ENCODE results near the gene MAPK1. TPM values are rescaled to one million over a fixed set of nuclear protein-coding genes. Genes with fewer than 3 reads are reported as not detected.
"Not testable (repeated sequence)": the region's sequence is repeated elsewhere in the genome, so short reads cannot be mapped to it uniquely, and the experiment has no call there.

Gene MAPK1
- total RNA-seq, 1 experiment from 2014 or later = 139 TPM

DNA sequence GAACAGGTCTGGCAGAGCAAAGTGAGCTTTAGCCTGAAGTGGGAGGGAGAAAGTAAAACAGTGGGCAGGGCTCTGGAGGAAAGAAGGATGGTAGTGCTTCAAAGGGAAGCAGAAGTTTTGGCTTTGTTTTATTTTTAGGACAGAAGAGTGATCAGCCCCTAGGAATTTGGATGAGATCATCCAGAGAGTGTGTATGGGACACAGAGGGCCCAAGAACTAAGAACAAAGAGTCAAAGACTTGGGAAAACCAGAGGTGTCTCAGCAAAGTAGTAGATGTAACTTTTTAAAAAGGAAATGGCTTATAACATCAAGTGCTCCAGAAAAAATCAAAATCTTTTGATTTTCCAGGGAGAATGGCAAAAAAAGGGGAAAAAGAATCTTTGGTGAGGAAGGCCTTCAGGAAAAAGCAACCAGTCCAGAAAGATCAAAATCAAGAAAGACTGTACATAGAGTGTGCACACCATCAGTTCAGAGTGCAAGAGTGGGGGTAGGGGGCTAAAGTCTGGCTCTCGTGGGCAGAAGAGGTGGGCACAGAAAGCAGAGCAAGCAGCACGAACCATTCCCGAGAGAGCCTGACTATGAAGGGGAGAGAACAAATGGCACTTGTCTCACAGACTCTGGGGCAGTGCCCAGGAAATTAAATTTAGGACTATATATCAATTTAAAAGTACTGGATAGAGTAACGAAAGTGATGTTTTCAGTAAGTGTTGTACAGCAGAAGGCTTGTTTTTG, 30.0 kb downstream of the MAPK1 start:
- Histone ChIP-seq H3K4me3 (ENCODE audit: low read depth, low read length, poor library complexity, severe bottlenecking) (no peak overlapping the region), H3K27ac (ENCODE audit: low read depth, low read length, poor library complexity, severe bottlenecking) (no peak overlapping the region), H3K9me3 (ENCODE audit: low read depth, low read length, poor library complexity, severe bottlenecking) (no peaks in the 10 kb centered on the region), H3K36me3 (ENCODE audit: insufficient read depth, low read length, poor library complexity, severe bottlenecking) (no peaks in the 10 kb centered on the region), H3K4me1 (ENCODE audit: insufficient read depth, low read length, poor library complexity, severe bottlenecking) (peaks cover 20% of the 10 kb centered on the region), H3K27me3 (replicated peaks; ENCODE audit: insufficient read depth, low read depth, low read length, poor library complexity) (no peaks in the 10 kb centered on the region)
- ChIA-PET CTCF (no interaction called here), POLR2A (ENCODE audit: low non-redundant PET) (no interaction called here)
- no peak for TF ChIP-seq EZH2 (IDR thresholded peaks at IDR 0.05; ENCODE audit: borderline replicate concordance, low read depth, low read length, poor library complexity, severe bottlenecking)
- TF ChIP-seq, protein P1, sequence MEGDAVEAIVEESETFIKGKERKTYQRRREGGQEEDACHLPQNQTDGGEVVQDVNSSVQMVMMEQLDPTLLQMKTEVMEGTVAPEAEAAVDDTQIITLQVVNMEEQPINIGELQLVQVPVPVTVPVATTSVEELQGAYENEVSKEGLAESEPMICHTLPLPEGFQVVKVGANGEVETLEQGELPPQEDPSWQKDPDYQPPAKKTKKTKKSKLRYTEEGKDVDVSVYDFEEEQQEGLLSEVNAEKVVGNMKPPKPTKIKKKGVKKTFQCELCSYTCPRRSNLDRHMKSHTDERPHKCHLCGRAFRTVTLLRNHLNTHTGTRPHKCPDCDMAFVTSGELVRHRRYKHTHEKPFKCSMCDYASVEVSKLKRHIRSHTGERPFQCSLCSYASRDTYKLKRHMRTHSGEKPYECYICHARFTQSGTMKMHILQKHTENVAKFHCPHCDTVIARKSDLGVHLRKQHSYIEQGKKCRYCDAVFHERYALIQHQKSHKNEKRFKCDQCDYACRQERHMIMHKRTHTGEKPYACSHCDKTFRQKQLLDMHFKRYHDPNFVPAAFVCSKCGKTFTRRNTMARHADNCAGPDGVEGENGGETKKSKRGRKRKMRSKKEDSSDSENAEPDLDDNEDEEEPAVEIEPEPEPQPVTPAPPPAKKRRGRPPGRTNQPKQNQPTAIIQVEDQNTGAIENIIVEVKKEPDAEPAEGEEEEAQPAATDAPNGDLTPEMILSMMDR (conservative IDR thresholded peaks at IDR 0.05; ENCODE audit: low read depth, low read length) = no peak
- DNase-seq (ENCODE audit: low spot score) = peak; percentile 62
- intact Hi-C loops (cut with micrococcal nuclease; ENCODE audit: unreplicated experiment) = no loop called here
- no TSS peak for BruUV-seq (replicated peaks)

DNA sequence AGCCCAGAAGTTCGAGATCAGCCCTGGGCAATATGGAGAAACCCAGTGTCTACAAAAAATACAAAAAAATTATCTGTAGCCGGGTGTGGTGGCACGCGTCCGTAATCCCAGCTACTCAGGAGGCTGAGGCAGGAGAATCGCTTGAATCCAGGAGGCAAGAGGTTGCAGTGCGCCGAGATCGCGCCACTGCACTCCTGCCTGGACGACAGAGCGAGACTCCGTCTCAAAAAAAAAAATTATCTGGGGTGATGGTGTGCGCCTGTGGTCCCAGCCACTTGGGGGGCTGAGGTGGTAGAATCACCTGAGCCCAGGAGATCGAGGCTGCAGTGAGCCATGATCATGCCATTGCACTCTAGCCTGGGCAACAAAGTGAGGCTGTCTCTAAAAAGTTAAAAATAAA, 31.0 kb downstream of the MAPK1 start:
- CTCF ChIA-PET; H3K27ac ChIP-seq (ENCODE audit: low read depth, low read length, poor library complexity, severe bottlenecking): not testable (repeated sequence)

DNA sequence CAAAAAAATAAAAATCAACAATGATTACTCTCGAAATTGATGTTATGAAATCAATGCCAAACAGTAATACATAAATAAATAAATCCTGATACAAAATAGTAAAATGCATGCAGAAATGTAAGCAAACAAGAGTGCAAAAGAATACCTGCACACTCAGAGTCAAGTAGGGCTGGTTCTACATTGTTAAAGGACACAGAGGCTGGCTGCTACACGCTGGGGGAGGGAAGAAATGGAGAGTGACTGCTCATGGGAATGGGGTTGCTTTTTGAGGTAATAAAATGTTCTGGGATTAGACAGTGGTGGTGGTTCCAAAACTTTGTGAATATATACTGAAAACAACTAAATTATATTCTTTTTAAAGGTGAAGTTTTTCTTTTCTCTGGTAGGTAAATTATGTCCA, 32.1 kb downstream of the MAPK1 start:
- CTCF ChIA-PET = no interaction called here
- Histone ChIP-seq H3K4me3 (ENCODE audit: low read depth, low read length, poor library complexity, severe bottlenecking) (no peak overlapping the region), H3K9me3 (ENCODE audit: low read depth, low read length, poor library complexity, severe bottlenecking) (no peaks in the 10 kb centered on the region), H3K36me3 (ENCODE audit: insufficient read depth, low read length, poor library complexity, severe bottlenecking) (no peaks in the 10 kb centered on the region), H3K27me3 (replicated peaks; ENCODE audit: insufficient read depth, low read depth, low read length, poor library complexity) (no peaks in the 10 kb centered on the region), H3K4me1 (ENCODE audit: insufficient read depth, low read length, poor library complexity, severe bottlenecking) (peaks cover 20% of the 10 kb centered on the region), H3K27ac (ENCODE audit: low read depth, low read length, poor library complexity, severe bottlenecking) (no peak overlapping the region)
- no TSS peak for BruUV-seq (replicated peaks)
- no peak for DNase-seq (ENCODE audit: low spot score)
- POLR2A ChIA-PET (ENCODE audit: low non-redundant PET) = no interaction called here
- intact Hi-C loops (cut with micrococcal nuclease; ENCODE audit: unreplicated experiment) = loop anchor here (2.0 kb wide), 1 partner anchor 19 kb away; no protein-coding TSS in a partner anchor
- no peak for TF ChIP-seq EZH2 (IDR thresholded peaks at IDR 0.05; ENCODE audit: borderline replicate concordance, low read depth, low read length, poor library complexity, severe bottlenecking)
- TF ChIP-seq, protein P1 (conservative IDR thresholded peaks at IDR 0.05; ENCODE audit: low read depth, low read length) = no peak

More for the DNA sequence above, 31.0 kb downstream of the MAPK1 start:
- H3K27me3 ChIP-seq (replicated peaks; ENCODE audit: insufficient read depth, low read depth, low read length, poor library complexity); DNase-seq (ENCODE audit: low spot score); H3K9me3 ChIP-seq (ENCODE audit: low read depth, low read length, poor library complexity, severe bottlenecking); H3K4me3 ChIP-seq (ENCODE audit: low read depth, low read length, poor library complexity, severe bottlenecking); BruUV-seq (replicated peaks); intact Hi-C loops (cut with micrococcal nuclease; ENCODE audit: unreplicated experiment); H3K36me3 ChIP-seq (ENCODE audit: insufficient read depth, low read length, poor library complexity, severe bottlenecking): not testable (repeated sequence)
- H3K4me1 ChIP-seq (ENCODE audit: insufficient read depth, low read length, poor library complexity, severe bottlenecking) = peaks cover 20% of the 10 kb centered on the region
- POLR2A ChIA-PET (ENCODE audit: low non-redundant PET) = interaction anchor here (0.6 kb wide), 1 partner anchor 112 kb away, joined by 9 read pairs; no protein-coding TSS in a partner anchor

DNA sequence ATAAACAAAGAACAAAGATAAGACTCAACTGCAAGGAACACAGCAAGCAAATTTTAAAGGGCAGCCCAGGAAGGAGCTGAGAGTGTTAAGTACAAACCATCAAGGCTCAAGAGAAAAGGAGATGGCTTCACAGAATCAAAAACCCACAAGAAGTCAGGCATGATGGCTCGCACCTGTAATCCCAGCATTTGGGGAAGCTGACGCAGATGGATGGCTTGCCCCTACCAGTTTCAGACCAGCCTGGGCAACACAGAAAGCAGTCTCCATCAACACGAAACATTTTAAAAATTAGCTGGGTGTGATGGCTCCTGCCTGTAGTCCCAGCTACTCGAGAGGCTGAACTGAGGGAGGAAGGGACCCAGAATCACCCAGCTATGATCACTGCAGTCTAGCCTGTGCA, 32.6 kb downstream of the MAPK1 start:
- Histone ChIP-seq H3K36me3 (ENCODE audit: insufficient read depth, low read length, poor library complexity, severe bottlenecking) (no peaks in the 10 kb centered on the region), H3K27me3 (replicated peaks; ENCODE audit: insufficient read depth, low read depth, low read length, poor library complexity) (no peaks in the 10 kb centered on the region), H3K27ac (ENCODE audit: low read depth, low read length, poor library complexity, severe bottlenecking) (no peak overlapping the region), H3K9me3 (ENCODE audit: low read depth, low read length, poor library complexity, severe bottlenecking) (no peaks in the 10 kb centered on the region), H3K4me3 (ENCODE audit: low read depth, low read length, poor library complexity, severe bottlenecking) (no peak overlapping the region), H3K4me1 (ENCODE audit: insufficient read depth, low read length, poor library complexity, severe bottlenecking) (peaks cover 20% of the 10 kb centered on the region)
- POLR2A ChIA-PET (ENCODE audit: low non-redundant PET) = no interaction called here
- CTCF ChIA-PET = no interaction called here
- BruUV-seq (replicated peaks) = no TSS peak
- no peak for DNase-seq (ENCODE audit: low spot score)
- TF ChIP-seq EZH2 (IDR thresholded peaks at IDR 0.05; ENCODE audit: borderline replicate concordance, low read depth, low read length, poor library complexity, severe bottlenecking) = no peak
- TF ChIP-seq, protein P1 (conservative IDR thresholded peaks at IDR 0.05; ENCODE audit: low read depth, low read length) = no peak
- intact Hi-C loops (cut with micrococcal nuclease; ENCODE audit: unreplicated experiment) = loop anchor here (2.0 kb wide), 1 partner anchor 20 kb away; no protein-coding TSS in a partner anchor
